H1 (cell line): ENCODE measurements around the gene ZNF496.

Experiments
- EP300 ChIP-seq, 2 experiments: IDR thresholded peaks; 1 replicate in 1 of 2; 2 replicates in 1 of 2; pipeline ENCODE4 v1.6.1; 2011 to 2012; ENCODE audit warnings: low read depth in 2 of 2, low read length in 2 of 2, mild to moderate bottlenecking in 2 of 2, borderline replicate concordance in 1 of 2, inconsistent platforms in 1 of 2, moderate library complexity in 1 of 2
- EZH2 ChIP-seq: fragments of 200-600 bp; sonication (generic); IDR thresholded peaks from 2 replicates; pipeline ENCODE4 v1.7.1; 2012; ENCODE audit warnings: low read depth, mild to moderate bottlenecking, moderate library complexity, low read length, inconsistent platforms; ENCODE audit not compliant: severe bottlenecking
- POLR2A ChIP-seq, 2 experiments: IDR thresholded peaks; 1 replicate in 1 of 2; 2 replicates in 1 of 2; pipeline ENCODE4 v1.6.1; 2011; ENCODE audit warnings: low read depth in 2 of 2, low read length in 2 of 2, mild to moderate bottlenecking in 2 of 2; ENCODE audit errors: control extremely low read depth in 1 of 2
- POLR2AphosphoS5 ChIP-seq: IDR thresholded peaks from 2 replicates; pipeline ENCODE4 v1.6.1; 2011; ENCODE audit warnings: low read depth, low read length
- SP1 ChIP-seq: IDR thresholded peaks from 2 replicates; pipeline ENCODE4 v1.6.1; 2011; ENCODE audit warnings: low read depth, low read length
- SRF ChIP-seq: IDR thresholded peaks from 2 replicates; pipeline ENCODE4 v1.6.1; 2011; ENCODE audit warnings: mild to moderate bottlenecking, low read depth, low read length, moderate library complexity
- SUZ12 ChIP-seq: fragments of 200-600 bp; sonication (generic); IDR thresholded peaks from 2 replicates; pipeline ENCODE4 v1.6.1; 2012; ENCODE audit warnings: mild to moderate bottlenecking, inconsistent platforms, low read length, moderate library complexity, mixed read lengths
- TF ChIP-seq, protein P1 (sequence below), 3 experiments: IDR thresholded peaks; 1 replicate in 2 of 3; 2 replicates in 1 of 3; pipeline versions ENCODE4 v1.5.1 to v1.6.1; 2011; ENCODE audit warnings: low read length in 3 of 3, mild to moderate bottlenecking in 3 of 3, inconsistent platforms in 2 of 3, low read depth in 1 of 3, moderate library complexity in 1 of 3; ENCODE audit not compliant: insufficient read depth in 1 of 3; ENCODE audit errors: control extremely low read depth in 1 of 3
- TF ChIP-seq, protein P2 (sequence below): IDR thresholded peaks from 2 replicates; pipeline ENCODE4 v1.6.1; 2012; ENCODE audit warnings: inconsistent platforms

DNA sequence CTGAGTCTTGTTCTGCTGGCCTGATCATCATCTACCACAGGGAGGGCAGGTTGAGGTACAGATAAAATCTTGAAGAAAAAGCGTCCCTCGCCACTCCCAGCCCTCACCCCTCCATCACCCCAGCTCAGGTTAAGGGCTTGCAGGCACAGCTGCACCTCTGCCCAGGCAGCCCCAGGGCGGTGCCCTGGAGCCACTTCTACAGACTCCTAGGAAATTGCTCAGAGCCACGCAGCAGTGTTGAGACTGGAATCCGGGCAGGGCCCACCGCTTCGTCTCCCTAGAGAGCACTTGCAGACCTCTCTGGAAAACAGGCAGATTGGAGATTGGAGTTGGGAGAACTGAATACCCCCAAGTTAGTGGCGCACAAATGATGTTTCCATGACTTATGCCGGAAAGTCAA, 40.5 kb downstream of the ZNF496 start:
- TF ChIP-seq, protein P1, sequence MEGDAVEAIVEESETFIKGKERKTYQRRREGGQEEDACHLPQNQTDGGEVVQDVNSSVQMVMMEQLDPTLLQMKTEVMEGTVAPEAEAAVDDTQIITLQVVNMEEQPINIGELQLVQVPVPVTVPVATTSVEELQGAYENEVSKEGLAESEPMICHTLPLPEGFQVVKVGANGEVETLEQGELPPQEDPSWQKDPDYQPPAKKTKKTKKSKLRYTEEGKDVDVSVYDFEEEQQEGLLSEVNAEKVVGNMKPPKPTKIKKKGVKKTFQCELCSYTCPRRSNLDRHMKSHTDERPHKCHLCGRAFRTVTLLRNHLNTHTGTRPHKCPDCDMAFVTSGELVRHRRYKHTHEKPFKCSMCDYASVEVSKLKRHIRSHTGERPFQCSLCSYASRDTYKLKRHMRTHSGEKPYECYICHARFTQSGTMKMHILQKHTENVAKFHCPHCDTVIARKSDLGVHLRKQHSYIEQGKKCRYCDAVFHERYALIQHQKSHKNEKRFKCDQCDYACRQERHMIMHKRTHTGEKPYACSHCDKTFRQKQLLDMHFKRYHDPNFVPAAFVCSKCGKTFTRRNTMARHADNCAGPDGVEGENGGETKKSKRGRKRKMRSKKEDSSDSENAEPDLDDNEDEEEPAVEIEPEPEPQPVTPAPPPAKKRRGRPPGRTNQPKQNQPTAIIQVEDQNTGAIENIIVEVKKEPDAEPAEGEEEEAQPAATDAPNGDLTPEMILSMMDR (IDR thresholded peaks at IDR 0.05; ENCODE audit: control extremely low read depth in 1 of 3, insufficient read depth in 1 of 3, low read depth in 1 of 3, low read length in 3 of 3), result no peak
- TF ChIP-seq EZH2 (no peak), SUZ12 (no peak), POLR2AphosphoS5 (no peak), POLR2A (IDR thresholded peaks at IDR 0.05; ENCODE audit: control extremely low read depth in 1 of 2, low read depth in 2 of 2, low read length in 2 of 2) (no peak), SRF (no peak), EP300 (IDR thresholded peaks at IDR 0.05; ENCODE audit: borderline replicate concordance in 1 of 2, low read depth in 2 of 2, low read length in 2 of 2) (no peak), SP1 (no peak)
- TF ChIP-seq, protein P2, sequence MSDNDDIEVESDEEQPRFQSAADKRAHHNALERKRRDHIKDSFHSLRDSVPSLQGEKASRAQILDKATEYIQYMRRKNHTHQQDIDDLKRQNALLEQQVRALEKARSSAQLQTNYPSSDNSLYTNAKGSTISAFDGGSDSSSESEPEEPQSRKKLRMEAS, result no peak
